Esophagus squamous epithelium (tissue), 5 donors: ENCODE results near the gene CAPN15. TPM values are rescaled to one million over a fixed set of nuclear protein-coding genes. Genes with fewer than 3 reads are reported as not detected.
A peak's percentile ranks its signal among the peaks of the same experiment; 100 is the strongest.

Source experiments
- DNase-seq: peaks from one replicate; lab custom pipeline; 2025; lab: John Stamatoyannopoulos, UW
- H3K27ac ChIP-seq, 4 donors: fragments of 200-600 bp; sonication (generic); one replicate each; pipeline ENCODE4 v1.5.1; 2016 to 2019; ENCODE audit warnings: mild to moderate bottlenecking in 1 of 4
- H3K27me3 ChIP-seq, 4 donors: fragments of 200-600 bp; sonication (generic); 1 replicate in 3 of 4; 2 replicates in 1 of 4; pipeline versions ENCODE4 v1.5.1 to v1.6.0; 2017 to 2021; ENCODE audit warnings: antibody characterized with exemption in 1 of 4
- H3K36me3 ChIP-seq, 3 donors: fragments of 200-600 bp; sonication (generic); one replicate each; pipeline ENCODE4 v1.5.1; 2016 to 2019
- H3K4me1 ChIP-seq, 3 donors: fragments of 200-600 bp; sonication (generic); one replicate each; pipeline ENCODE4 v1.5.1; 2017 to 2019
- H3K4me3 ChIP-seq, 4 donors: fragments of 200-600 bp; sonication (generic); 1 replicate in 3 of 4; 2 replicates in 1 of 4; pipeline ENCODE4 v1.5.1; 2016 to 2019; ENCODE audit warnings: mild to moderate bottlenecking in 2 of 4, moderate library complexity in 1 of 4
- H3K9me3 ChIP-seq, 3 donors: fragments of 200-600 bp; sonication (generic); one replicate each; pipeline ENCODE4 v1.5.1; 2016 to 2019
- POLR2A ChIP-seq, 4 donors: fragments of 450-650 bp; IDR thresholded peaks; one replicate each; pipeline ENCODE4 v1.6.1; 2017; ENCODE audit warnings: antibody characterized with exemption in 4 of 4, mild to moderate bottlenecking in 4 of 4, moderate library complexity in 3 of 4
- WGBS, 2 donors: methylation state at CpG; one replicate each; pipeline ENCODE4 v1.1.5; 2018; 5-methylcytosine and 5-hydroxymethylcytosine counted together
- intact Hi-C: fragments of 100-400 bp; cut with DNase I; formaldehyde crosslinking; loops from one replicate; pipeline ENCODE4 v1.15.0; 2022
- total RNA-seq, 4 donors: library from RNA; depleted of rRNA; stranded (reverse); fragments of >200 nt; gene quantifications; one replicate each; pipeline ENCODE4 v1.1.0, GENCODE V29; 2016
- TF ChIP-seq, protein P1 (sequence below), 6 experiments: fragments of 450-650 bp in 4 of 6; fragments of 200-600 bp in 2 of 6; sonication (generic) in 2 of 6; IDR thresholded peaks; one replicate each; pipeline ENCODE4 v1.5.1; 2016 to 2019; ENCODE audit warnings: antibody characterized with exemption in 6 of 6, mild to moderate bottlenecking in 4 of 6, moderate library complexity in 4 of 6
- donor health status: DM: yes; HTN: yes; CAD: no.

The CAPN15 gene
- total RNA-seq, 4 donors from 2014 or later = 29.4 to 69.6 (median 52.4) TPM

DNA sequence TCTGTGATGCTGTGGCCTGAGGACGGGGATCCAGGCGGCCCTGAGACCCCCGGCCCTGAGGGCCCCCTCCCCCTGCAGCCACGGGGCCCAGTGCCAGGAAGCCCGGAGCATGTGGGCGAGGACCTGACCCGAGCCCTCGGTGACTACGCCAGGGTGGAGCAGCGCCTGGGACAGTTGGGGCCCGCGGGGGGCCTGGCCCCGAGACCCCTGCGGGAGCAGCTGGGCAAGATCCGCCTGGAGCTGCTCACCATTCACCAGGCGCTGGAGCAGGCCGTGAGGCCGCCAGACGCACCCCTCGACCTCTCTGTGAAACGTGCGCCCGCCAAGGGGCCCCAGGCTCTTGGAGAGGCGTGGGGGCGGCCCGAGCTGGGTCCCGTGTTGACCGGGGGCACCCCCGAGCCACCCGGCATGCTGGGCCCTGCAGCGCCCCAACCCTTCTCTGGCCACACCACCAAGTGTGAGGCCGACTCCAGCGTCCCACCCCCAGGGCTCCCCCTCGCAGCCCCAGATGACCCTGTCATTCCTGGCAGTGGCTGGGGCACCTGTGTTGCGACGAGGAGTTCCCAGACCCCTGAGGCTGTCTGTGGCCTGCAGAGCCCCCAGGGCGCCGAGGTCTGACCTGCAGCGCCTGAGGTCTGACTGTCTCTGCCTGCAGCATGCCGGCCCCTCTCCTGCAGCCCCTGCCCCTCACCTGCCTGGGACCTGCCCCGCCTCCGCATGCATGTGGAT lies 37.3 kb downstream of the CAPN15 start:
- no peak overlapping the region for H3K4me3 ChIP-seq
- intact Hi-C loops = no loop called here
- DNase-seq = no peak
- H3K4me1 ChIP-seq = peaks cover 36 to 60% (median 36%) of the 10 kb centered on the region in 3 donors
- H3K27me3 ChIP-seq = peaks cover 10 to 58% (median 12%) of the 10 kb centered on the region in 4 donors
- H3K9me3 ChIP-seq = no peaks in the 10 kb centered on the region
- 63 to 89% methylated on average over 3 to 5 of the region's 42 CpGs for WGBS, 2 donors
- no peak overlapping the region for H3K27ac ChIP-seq
- TF ChIP-seq, protein P1, sequence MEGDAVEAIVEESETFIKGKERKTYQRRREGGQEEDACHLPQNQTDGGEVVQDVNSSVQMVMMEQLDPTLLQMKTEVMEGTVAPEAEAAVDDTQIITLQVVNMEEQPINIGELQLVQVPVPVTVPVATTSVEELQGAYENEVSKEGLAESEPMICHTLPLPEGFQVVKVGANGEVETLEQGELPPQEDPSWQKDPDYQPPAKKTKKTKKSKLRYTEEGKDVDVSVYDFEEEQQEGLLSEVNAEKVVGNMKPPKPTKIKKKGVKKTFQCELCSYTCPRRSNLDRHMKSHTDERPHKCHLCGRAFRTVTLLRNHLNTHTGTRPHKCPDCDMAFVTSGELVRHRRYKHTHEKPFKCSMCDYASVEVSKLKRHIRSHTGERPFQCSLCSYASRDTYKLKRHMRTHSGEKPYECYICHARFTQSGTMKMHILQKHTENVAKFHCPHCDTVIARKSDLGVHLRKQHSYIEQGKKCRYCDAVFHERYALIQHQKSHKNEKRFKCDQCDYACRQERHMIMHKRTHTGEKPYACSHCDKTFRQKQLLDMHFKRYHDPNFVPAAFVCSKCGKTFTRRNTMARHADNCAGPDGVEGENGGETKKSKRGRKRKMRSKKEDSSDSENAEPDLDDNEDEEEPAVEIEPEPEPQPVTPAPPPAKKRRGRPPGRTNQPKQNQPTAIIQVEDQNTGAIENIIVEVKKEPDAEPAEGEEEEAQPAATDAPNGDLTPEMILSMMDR (IDR thresholded peaks at IDR 0.05) = no peak
- TF ChIP-seq POLR2A (IDR thresholded peaks at IDR 0.05) = no peak
- H3K36me3 ChIP-seq = no peaks in the 10 kb centered on the region

DNA sequence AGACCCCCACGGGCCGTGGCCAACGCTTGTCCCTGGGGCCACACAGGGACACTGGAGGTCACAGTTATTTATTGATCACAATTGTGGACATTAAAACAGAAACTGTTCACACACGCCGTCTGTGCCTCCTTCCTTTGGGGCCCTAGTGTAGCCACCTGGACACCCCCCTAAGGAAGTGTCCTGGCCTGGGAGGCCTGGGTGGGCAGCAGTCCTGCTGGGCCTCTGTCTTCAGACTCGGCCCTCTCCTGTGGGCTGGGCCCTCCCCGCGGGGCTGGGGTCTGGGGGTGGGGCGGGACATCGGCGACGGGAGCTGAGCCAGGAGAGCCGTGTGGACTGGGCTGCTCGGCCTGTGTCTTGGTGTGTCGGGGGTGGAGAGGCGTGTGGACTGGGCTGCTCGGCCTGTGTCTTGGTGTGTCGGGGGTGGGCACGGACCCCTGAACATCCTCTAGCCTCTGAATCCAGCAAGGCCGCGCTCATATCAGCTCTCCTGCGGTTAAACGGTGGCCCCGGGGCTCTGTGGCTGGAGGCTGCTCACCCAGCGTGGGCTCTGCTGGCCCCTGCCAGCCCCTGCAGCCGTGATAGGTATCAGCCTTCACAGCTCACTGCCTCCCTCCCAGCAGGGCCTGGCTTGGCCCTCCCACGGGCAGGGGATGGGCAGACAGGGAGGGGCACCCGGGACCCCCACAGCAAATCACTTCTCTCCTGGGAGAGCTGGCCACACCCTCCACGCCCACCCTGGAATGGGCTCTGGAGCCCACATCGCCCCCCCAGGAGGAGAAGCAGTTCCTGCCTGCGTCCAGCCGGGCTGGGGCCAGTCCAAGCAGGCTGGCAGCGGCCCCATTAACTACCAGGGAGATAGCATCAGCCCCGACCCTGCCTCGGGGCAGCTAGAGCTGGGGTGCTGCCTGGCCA lies 38.2 kb downstream of the CAPN15 start:
- H3K9me3 ChIP-seq = no peaks in the 10 kb centered on the region
- no peak overlapping the region for H3K4me3 ChIP-seq
- peak overlapping the region in 3 of 4 donors; percentile 7 to 68 (median 54) for H3K27ac ChIP-seq
- DNase-seq = no peak
- intact Hi-C loops = no loop called here
- H3K36me3 ChIP-seq = no peaks in the 10 kb centered on the region
- 61 to 80% methylated on average over 1 to 8 of the region's 35 CpGs for WGBS, 2 donors
- H3K27me3 ChIP-seq = peaks cover 8 to 50% (median 12%) of the 10 kb centered on the region in 4 donors
- TF ChIP-seq POLR2A (IDR thresholded peaks at IDR 0.05) = no peak
- TF ChIP-seq, protein P1 (IDR thresholded peaks at IDR 0.05) = no peak
- peaks cover 31 to 59% (median 38%) of the 10 kb centered on the region in 3 donors for H3K4me1 ChIP-seq

DNA sequence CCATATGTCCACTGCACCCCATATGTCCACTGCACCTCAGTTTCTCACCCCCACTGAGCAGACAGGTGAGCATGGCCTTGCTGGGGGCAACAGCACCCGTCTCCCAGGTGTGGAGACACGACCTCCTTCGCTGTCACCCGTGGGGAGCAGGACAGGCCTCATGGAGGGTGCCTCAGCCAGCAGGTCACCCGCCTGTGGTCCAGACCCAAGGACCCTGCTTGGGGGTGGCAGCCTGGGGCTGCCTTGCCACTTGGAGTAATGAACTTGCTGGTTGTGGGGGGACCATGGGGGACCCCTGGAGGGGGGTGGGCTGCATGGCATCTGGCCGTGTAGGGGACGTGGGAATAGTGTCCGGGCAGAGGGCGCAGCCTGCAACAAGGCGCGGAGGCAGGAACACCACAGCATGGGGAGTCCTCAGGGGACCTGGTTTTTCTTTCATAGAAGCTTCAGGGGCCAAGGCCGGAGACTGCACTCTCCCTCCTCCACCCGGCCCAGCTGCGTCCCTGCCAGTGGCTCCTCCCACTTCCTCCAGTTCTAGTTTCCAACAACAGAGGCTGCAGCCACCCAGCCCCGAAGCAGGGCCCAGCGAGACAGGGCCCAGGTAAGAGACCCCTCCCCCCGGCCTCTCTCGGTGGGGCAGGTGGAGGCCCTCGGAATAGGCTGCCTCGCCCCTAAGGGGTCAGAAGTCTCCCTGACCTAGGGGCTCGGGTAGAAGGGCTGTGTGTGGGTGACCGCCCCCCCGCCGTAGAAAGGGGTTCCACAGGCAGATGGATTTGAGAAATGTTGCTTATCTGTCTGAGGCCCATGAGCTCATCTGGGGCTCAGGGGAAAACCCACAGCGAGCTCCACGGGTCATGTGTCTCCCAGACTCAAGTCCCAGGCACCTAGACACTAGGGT lies 39.2 kb downstream of the CAPN15 start, which contains the start of gene NHLRC4:
Gene NHLRC4, plus strand, starts transcription at position 531 of the 898 bp plus-strand sequence. CDS start 1,043 bp downstream, outside the sequence.
- H3K36me3 ChIP-seq = no peaks in the 10 kb centered on the region
- no peaks in the 10 kb centered on the region for H3K9me3 ChIP-seq
- H3K4me1 ChIP-seq = peaks cover 31 to 64% (median 40%) of the 10 kb centered on the region in 3 donors
- H3K27me3 ChIP-seq = peaks cover 0 to 39% (median 2%) of the 10 kb centered on the region in 4 donors
- WGBS, 2 donors = 25 to 36% methylated on average over 2 to 8 of the region's 26 CpGs
- no peak for DNase-seq
- peak within 1 kb of the TSS; percentile 7 to 68 (median 45) for H3K27ac ChIP-seq
- intact Hi-C loops = no loop called here
- H3K4me3 ChIP-seq = peak within 1 kb of the TSS in 3 of 4 donors; percentile 23 to 47 (median 33)
- TF ChIP-seq, protein P1 (IDR thresholded peaks at IDR 0.05) = no peak
- no peak for TF ChIP-seq POLR2A (IDR thresholded peaks at IDR 0.05)

DNA sequence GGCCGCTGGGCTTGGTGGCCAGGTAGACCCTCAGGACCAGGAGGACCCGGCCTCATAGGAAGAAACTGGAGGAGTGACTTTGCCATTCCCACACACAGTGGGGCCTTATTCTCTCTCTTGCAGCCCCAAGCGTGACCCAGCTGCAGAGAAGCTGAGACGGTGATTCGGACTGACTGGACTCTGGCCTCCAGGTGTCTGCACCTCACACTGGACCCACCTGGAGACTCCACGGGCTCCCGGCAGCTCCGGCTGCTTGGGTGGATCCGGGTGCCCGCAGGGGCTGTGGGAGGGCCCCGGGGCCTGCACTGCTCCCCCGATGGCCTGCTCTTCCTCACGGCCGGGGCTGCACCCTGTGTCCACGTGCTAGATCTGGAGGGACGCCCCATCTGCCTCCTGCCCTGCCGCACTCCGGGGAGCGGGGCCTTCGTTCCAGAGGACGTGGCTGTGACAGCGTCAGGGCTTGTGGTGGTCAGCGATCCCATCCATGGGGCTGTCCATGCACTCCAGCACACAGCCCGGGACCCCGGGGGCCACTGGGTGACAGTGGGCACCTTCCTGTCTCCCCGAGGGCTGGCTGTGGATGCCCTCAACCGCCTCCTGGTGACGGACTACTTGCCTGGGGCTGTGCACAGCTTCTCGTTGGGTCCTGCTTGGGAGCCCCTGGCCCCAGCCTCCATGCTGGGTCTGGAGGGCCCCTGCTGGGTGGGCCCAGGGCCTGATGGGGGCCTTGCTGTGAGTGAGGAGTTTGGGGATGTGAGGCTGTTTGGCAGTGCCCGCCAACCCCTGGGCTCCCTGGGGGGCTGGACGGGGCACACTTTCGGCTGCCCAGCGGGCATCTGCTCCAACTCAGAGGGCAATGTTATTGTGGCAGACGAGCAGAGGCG lies 40.1 kb downstream of the CAPN15 start:
- Histone ChIP-seq H3K4me3 (peak overlapping the region in 2 of 4 donors; percentile 33 to 47), H3K27me3 (peaks cover 0 to 30% (median 0%) of the 10 kb centered on the region in 4 donors), H3K9me3 (no peaks in the 10 kb centered on the region), H3K36me3 (peaks cover 0 to 8% (median 0%) of the 10 kb centered on the region in 3 donors), H3K4me1 (peaks cover 31 to 67% (median 40%) of the 10 kb centered on the region in 3 donors), H3K27ac (peak overlapping the region in 3 of 4 donors; percentile 7 to 68 (median 54))
- TF ChIP-seq POLR2A (IDR thresholded peaks at IDR 0.05) = no peak
- TF ChIP-seq, protein P1 (IDR thresholded peaks at IDR 0.05) = no peak
- no peak for DNase-seq
- 83% methylated on average over 1 of the region's 35 CpGs; no CpG with 5 or more reads in 1 of the 2 donors for WGBS, 2 donors
- intact Hi-C loops = no loop called here
